GM21515 (cell line): ENCODE data around the gene SPATS2.

ENCODE experiments used
- ATAC-seq: cut with Tn5 transposase; IDR thresholded peaks from one replicate; pipeline ENCODE4 v1.9.1; 2021; ENCODE audit not compliant: unreplicated experiment

The SPATS2 gene

GRCh38 chr12:49538510-49539403 is 171.5 kb downstream of the SPATS2 start, which contains the start of gene KCNH3:
Gene KCNH3, plus strand, starts transcription at chr12:49539030. Its CDS starts 387 bp downstream, at chr12:49539417.
- ATAC-seq, result no peak

DNA sequence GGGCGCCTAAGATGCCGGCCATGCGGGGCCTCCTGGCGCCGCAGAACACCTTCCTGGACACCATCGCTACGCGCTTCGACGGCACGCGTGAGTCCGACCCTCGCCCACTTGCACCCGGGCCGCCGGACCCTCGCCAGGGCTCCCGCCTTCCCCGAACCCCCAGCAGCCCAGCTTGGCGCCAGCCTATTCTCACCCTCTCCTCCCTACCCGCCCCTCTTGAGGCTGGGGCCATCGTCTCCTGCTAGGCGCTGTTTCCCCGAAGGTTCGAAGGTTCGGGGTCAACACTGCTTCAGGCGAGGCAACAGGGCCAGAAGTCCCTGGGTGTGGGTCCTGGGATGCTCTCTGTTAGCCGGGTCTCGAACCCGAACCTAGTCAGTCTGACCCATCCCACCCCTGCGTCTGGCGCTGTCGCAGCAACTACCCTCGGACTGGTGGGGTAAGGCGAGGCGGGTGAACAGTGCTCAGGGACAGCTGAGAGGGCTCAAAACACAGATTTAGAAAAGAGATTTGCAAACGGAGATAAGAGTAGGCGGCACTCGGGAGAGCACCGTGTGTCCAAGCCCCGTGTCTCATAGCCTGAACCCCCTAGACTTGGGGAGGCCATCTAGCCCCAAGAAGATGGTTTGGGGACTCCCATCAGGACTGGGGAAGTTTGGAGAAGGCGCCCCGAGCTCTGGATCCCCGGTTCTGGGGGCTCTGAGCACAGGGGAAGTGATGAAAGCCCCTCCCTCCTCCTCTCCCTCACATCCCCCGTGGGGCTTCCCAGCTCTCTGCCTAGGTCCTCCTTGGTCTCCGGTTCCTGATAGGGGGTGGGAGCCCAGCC is 172.4 kb downstream of the SPATS2 start:
- ATAC-seq, result no peak

- no peak for ATAC-seq
Measured at GRCh38 chr12:49540229-49541139, 173.2 kb downstream of the SPATS2 start.

DNA sequence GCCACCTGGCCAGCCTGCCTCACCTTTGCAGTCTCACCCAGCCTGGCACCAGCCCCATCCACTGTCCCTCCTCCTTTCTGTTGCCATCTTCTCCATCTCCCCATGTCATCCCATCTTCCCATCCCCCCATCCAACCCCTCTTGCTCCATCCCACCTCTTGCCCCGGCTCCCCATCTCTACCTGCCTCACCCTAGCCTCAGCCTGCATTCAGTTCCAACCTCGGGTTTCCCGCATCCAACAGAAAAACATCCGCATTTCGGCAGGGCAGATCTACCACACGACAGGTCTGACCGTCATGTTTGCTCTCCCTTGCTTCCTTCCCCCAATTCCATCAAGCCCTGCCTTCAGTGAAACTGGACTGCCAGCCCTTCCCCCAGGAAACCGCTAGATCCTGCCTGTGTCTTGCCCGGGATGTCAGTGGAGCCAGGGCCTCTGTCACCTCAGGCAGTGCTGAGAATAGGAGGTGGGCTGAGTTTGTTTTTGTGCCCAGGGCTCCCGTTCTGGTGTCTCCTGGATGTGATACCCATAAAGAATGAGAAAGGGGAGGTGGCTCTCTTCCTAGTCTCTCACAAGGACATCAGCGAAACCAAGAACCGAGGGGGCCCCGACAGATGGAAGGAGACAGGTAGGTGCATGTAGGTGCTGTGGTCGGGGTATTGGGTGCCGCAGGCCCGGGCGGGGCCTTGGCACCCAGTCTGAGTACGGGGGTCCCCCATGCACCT is 174.0 kb downstream of the SPATS2 start:
- no peak for ATAC-seq

DNA sequence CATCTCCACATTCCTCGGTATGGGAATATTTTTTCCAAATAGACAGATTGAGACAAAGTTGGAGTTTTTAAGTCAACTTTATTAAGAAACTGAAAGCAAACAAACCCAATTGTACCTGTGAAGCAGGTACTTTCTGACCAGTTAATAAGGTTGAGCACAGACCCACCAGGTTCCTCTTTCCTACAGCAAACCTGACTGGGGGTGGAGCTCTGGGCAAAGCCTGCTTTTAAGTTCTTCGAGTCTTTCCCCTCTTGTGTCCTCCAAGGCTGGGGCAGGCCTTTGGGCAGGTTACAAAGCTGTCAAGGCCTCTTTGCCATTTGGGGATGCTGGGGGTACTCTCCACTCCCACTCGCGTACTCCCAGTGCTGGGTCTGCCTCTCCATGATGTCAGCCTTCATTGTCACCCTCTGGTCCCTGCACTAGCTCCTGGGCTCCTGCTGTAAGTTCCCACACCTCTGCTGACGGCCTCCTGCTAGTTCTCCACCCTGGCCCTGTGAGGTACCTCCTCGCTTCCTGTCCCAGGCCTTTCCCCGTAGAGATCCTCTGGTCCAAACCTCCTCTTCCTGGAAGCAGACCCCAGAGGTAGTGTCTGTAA is 174.7 kb downstream of the SPATS2 start:
- ATAC-seq, result no peak

- no peak for ATAC-seq
Measured at GRCh38 chr12:49542592-49543160, 175.4 kb downstream of the SPATS2 start.

- no peak for ATAC-seq
Measured at GRCh38 chr12:49543221-49543913, 176.1 kb downstream of the SPATS2 start.

GRCh38 chr12:49543914-49544815 is 176.9 kb downstream of the SPATS2 start:
- ATAC-seq, result no peak

GRCh38 chr12:49545815-49546214 is 178.6 kb downstream of the SPATS2 start:
- ATAC-seq, result no peak

- no peak for ATAC-seq
Measured at GRCh38 chr12:49546481-49546880, 179.2 kb downstream of the SPATS2 start.

- ATAC-seq, result no peak
Measured at GRCh38 chr12:49547090-49547690, 179.9 kb downstream of the SPATS2 start.

- no peak for ATAC-seq
Measured at GRCh38 chr12:49548481-49548821, 181.2 kb downstream of the SPATS2 start.

- ATAC-seq, result no peak
Measured at GRCh38 chr12:49548822-49549648, 181.8 kb downstream of the SPATS2 start.

DNA sequence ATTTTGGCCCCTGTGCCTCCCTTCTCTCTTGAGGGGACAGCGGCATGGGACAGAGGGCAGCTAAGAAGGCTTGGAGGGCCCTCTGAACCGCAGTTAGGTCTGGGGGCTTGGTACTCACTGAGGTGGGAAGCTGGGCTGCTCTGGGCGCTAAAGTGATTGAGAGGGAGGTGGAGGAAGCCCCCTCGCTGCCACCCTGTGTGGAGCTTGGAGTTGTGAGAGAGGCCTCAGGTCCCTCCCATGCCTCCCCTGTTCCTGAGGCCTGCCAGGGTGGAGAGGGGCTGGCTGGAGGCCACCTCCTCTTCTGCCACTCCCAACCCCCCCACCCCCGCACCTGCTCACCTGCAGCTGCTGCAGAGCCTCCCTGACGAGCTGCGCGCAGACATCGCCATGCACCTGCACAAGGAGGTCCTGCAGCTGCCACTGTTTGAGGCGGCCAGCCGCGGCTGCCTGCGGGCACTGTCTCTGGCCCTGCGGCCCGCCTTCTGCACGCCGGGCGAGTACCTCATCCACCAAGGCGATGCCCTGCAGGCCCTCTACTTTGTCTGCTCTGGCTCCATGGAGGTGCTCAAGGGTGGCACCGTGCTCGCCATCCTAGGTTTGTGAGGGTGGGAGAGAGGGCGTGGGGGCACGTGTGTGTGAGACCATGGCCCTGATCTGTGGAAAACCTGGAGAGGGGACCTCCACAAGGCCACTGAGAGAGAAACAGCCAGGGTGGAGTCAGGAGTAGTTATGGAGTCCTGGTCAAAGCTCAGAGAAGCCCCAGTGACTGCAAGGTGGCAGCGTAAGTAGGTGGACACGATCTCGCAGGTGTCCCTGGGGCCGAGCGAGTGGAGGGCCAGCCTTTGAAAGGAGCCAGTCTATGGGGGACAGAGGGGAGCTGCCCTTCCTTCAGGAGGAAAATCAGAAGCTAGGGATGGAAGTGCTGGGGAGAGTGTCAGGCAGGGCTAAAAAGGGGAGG is 182.8 kb downstream of the SPATS2 start:
- no peak for ATAC-seq

GRCh38 chr12:49550693-49551252 is 183.5 kb downstream of the SPATS2 start:
- no peak for ATAC-seq
